HG03354 (cell line): ENCODE data around the gene RIC8B.
"Not testable (repeated sequence)": the region's sequence is repeated elsewhere in the genome, so short reads cannot be mapped to it uniquely, and the experiment has no call there.

Source experiments
- ATAC-seq: cut with Tn5 transposase; IDR thresholded peaks from one replicate; pipeline ENCODE4 v1.9.1; 2021; ENCODE audit warnings: mild to moderate bottlenecking; ENCODE audit not compliant: unreplicated experiment, poor library complexity, severe bottlenecking

RIC8B gene, protein sequence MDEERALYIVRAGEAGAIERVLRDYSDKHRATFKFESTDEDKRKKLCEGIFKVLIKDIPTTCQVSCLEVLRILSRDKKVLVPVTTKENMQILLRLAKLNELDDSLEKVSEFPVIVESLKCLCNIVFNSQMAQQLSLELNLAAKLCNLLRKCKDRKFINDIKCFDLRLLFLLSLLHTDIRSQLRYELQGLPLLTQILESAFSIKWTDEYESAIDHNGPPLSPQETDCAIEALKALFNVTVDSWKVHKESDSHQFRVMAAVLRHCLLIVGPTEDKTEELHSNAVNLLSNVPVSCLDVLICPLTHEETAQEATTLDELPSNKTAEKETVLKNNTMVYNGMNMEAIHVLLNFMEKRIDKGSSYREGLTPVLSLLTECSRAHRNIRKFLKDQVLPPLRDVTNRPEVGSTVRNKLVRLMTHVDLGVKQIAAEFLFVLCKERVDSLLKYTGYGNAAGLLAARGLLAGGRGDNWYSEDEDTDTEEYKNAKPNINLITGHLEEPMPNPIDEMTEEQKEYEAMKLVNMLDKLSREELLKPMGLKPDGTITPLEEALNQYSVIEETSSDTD

GRCh38 chr12:106774005-106774807 lies at the start of gene RIC8B:
Gene RIC8B (plus strand): TSS chr12:106774682. CDS start chr12:106774746, 64 bp downstream.
- ATAC-seq: peak; percentile 89

GRCh38 chr12:106724934-106725333 lies 49.5 kb upstream of the RIC8B start:
- no peak for ATAC-seq

DNA sequence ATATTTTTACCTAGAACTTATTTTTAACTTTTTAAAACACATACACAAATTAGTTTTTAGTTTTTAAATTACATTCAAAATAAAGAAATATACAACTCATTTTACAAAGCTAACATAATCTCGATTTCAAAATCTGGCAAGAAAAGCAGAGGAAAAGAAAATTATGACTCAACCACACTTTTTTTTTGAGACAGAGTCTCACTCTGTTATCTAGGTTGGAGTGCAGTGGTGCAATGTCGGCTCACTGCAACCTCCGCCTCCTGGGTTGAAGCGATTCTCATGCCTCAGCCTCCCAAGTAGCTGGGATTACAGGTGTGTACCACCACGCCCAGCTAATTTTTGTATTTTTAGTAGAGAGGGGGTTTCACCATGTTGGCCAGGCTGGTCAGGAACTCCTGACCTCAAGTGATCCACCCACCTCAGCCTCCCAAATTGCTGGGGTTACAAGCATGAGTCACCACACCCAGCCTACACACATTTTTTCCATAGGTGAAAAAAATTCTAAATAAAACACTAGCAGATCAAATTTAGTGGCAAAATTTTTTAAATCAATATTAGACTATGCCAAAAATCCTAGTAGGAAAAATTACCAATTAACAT lies 47.8 kb upstream of the RIC8B start:
- ATAC-seq: not testable (repeated sequence)

DNA sequence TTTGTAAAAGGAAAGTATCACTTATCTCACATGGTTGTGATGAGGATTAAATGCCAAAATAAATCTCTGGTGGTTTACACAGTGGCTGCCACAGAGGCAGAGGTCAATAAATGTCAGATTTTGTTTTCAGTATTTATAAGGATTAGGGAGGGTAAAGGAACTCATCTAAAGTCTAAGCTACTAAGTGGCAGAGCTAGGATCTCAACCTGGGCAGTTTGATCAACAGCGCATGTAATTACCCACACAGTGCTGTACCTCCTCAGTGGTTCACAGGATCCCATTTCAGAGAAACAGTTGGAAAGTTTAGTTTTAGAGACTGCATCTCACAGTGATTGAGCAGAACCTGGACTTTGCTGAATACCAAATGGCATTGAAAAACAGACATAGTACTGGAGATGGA lies 44.9 kb upstream of the RIC8B start:
- no peak for ATAC-seq

GRCh38 chr12:106732890-106733289 lies 41.6 kb upstream of the RIC8B start:
- no peak for ATAC-seq

DNA sequence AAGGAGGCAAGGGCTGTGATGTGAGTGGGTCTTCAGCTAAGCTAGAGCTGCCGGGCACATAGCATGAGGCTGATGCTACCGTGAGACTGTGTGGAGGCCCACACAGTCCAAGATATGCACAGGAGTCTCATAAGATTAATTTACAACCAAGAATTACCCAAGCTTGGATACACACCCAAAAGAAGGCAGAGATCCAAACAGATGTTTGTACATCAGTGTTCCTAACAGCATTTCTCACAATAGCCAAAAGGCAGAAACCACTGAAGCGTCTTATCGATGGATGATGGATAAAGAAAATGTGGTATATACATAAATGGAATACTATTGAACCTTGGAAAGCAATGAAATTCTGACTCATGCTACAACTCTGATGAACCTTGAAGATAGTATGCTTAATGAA lies 40.8 kb upstream of the RIC8B start:
- no peak for ATAC-seq

- no peak for ATAC-seq
Measured at GRCh38 chr12:106736051-106736957, 38.2 kb upstream of the RIC8B start.

- no peak for ATAC-seq
Measured at GRCh38 chr12:106739318-106739717, 35.2 kb upstream of the RIC8B start.

GRCh38 chr12:106739815-106740530 lies 34.5 kb upstream of the RIC8B start:
- ATAC-seq: no peak

GRCh38 chr12:106740818-106741217 lies 33.7 kb upstream of the RIC8B start:
- ATAC-seq: no peak

DNA sequence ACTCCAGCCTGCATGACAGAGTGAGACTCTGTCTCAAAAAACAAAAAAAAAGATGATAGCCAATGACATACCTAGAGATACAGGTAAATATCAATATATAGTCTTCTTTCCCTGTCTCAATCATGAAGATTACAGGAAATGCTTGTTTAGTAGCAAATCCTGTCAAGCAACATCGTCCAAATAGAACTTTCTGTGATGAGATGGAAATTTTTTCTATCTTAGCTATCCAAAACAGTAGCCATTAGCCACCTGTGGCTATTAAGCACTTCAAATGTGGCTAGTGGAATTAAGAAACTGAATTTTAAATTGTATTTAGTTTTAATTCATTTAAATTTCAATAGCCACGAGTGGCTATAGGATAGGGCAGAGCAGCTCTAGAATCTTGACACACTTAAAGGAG lies 33.2 kb upstream of the RIC8B start:
- no peak for ATAC-seq

GRCh38 chr12:106743270-106743988 lies 31.1 kb upstream of the RIC8B start:
- no peak for ATAC-seq

DNA sequence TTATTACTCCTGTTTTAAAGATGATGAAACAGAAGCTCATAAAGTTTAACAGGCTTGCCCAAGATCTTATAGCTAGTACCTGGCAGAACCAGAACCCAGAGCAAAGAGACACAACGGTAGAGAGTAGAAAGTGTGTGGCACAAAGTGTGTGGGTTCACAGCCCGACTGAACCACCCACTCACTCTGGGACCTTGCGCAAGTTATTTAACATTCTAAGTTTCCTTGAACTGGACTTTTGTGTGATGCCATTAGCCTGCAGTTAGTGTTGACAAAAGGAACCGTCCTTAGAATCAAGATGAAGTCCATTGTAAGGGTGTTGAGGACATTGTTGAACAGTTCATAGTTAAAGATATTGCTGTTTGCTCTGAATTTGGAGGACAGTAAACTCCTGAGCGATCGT lies 29.9 kb upstream of the RIC8B start:
- ATAC-seq: no peak

GRCh38 chr12:106745181-106745745 lies 29.2 kb upstream of the RIC8B start:
- ATAC-seq: no peak

DNA sequence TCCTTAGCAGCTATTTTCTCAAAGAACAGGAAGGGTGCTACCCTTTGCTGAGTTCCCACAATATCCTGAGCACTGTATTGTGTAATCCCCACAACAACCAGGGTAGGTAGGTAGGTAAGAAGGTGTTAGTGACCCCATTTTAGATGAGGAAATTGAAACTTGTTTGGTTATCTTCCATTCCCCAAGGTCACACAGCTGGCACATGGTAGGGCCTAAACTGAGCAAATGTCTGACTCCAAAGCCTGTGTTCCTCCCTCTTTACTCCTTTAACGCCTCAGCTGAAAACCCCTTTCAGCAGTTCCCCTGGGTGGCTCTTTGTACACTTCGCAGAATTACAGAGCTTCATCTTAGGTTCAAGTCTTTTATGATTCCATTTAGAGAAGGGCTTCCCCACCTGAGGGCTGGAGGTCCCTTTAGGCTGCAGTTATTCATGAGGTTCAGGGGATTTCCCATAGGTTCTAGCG lies 26.5 kb upstream of the RIC8B start:
- no peak for ATAC-seq

DNA sequence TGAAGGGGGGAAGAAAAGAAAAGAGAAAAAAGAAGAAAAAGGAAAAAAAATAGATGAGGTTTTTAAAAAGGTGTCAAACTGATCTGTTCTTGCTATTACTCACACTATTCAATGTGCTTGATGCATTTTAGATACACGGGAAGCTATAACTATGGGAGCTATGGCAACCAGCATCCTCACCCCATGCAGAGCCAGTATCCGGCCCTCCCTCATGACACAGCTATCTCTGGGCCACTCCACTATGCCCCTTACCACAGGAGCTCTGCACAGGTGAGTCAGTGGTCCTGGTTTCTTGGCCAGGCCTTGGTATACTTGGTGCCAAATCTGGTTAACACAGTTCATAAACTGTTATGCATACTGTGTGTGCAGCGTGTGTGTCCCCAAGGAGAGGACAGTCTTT lies 24.0 kb upstream of the RIC8B start:
- ATAC-seq: no peak

DNA sequence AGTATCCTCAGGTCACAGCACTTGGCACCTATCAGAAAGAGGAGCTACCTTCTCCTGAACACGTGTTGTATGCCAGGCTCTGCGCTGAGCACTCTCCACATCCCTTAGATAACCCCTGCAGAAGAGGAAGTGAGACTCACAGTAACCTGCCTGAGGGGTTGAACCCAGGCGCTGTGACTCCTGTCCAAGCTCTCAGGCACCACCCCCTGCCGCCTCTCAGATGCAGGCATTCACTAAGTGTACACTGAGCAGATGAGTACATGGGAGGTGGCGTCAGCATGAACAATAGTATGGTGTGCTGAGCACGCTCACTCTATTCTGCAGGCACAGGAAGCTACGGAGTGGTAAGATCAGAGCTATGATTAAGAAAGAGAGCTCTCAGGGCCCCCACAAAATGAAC lies 21.0 kb upstream of the RIC8B start:
- ATAC-seq: peak; percentile 95

GRCh38 chr12:106754331-106754730 lies 20.2 kb upstream of the RIC8B start:
- no peak for ATAC-seq
